Left lobe of liver (tissue), 2 donors: ENCODE data around the gene LMX1A. TPM values are rescaled to one million over a fixed set of nuclear protein-coding genes. Genes with fewer than 3 reads are reported as not detected.
A peak's percentile ranks its signal among the peaks of the same experiment; 100 is the strongest.

Source experiments
- ATAC-seq: fragments of 200-7000 bp; cut with Tn5 transposase; one replicate; pipeline ENCODE4 v1.9.1; 2020; ENCODE audit warnings: mild to moderate bottlenecking, moderate library complexity
- DNase-seq: peaks from one replicate; pipeline ENCODE4 v3.0.0-alpha.2; 2020; ENCODE audit warnings: low spot score
- total RNA-seq: library from RNA; stranded (reverse); gene quantifications from one replicate; pipeline ENCODE4 v1.2.1, GENCODE V29; 2021
- donor health status: DM: no; HTN: no; CAD: no; lungs with moderate emphysema.
- donor health status: DM: no; HTN: yes; CAD: no.

Gene LMX1A
- total RNA-seq, 1 donor from 2014 or later = not detected

GRCh38 chr1:165369255-165369848 lies 12.8 kb upstream of the LMX1A start:
- peak; percentile 86 for ATAC-seq

GRCh38 chr1:165367375-165367993 lies 11.0 kb upstream of the LMX1A start:
- peak; percentile 87 for DNase-seq
- peak; percentile 93 for ATAC-seq

More at GRCh38 chr1:165369255-165369848, 12.8 kb upstream of the LMX1A start:
- peak; percentile 57 for DNase-seq

GRCh38 chr1:165365341-165365740 lies 8.8 kb upstream of the LMX1A start:
- ATAC-seq (no peak), DNase-seq (no peak)

DNA sequence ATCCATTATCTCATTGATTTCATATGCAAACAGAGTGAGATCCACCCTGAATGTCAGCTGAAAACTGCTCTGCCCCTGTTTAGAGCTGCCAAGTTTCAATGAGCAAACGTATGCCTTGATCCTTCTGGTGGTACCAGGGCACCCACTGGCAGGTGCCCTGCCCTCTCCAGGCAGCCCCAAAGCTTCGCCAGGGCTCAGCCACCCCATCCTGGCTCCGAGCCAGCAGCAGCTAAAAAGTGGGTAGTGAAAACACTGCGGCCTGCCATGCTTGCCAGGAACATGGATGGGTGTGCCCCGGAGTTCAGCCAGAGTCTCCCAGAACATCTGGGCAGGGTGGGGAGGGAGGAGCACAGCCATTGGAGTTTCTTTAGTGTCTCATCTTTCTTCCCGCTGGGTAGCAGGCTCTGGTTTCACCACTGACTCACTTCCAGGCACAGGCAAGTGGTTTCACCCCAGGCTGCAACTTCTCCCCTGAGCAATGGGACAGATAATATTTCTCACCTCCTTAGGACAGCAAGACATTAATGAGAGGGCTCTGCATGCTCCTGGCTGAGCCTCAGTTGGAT lies 8.1 kb upstream of the LMX1A start:
- DNase-seq = no peak

GRCh38 chr1:165356876-165357275 lies 361 bp upstream of the LMX1A start:
- no peak for DNase-seq

More for the DNA sequence above, 8.1 kb upstream of the LMX1A start:
- ATAC-seq = peak; percentile 46

GRCh38 chr1:165355139-165355976 lies 1.2 kb downstream of the LMX1A start:
- DNase-seq (no peak), ATAC-seq (no peak)

More at GRCh38 chr1:165356876-165357275, 361 bp upstream of the LMX1A start:
- ATAC-seq = no peak

- no peak for DNase-seq
- ATAC-seq = no peak
Observed at GRCh38 chr1:165354739-165355138, 1.8 kb downstream of the LMX1A start.

DNA sequence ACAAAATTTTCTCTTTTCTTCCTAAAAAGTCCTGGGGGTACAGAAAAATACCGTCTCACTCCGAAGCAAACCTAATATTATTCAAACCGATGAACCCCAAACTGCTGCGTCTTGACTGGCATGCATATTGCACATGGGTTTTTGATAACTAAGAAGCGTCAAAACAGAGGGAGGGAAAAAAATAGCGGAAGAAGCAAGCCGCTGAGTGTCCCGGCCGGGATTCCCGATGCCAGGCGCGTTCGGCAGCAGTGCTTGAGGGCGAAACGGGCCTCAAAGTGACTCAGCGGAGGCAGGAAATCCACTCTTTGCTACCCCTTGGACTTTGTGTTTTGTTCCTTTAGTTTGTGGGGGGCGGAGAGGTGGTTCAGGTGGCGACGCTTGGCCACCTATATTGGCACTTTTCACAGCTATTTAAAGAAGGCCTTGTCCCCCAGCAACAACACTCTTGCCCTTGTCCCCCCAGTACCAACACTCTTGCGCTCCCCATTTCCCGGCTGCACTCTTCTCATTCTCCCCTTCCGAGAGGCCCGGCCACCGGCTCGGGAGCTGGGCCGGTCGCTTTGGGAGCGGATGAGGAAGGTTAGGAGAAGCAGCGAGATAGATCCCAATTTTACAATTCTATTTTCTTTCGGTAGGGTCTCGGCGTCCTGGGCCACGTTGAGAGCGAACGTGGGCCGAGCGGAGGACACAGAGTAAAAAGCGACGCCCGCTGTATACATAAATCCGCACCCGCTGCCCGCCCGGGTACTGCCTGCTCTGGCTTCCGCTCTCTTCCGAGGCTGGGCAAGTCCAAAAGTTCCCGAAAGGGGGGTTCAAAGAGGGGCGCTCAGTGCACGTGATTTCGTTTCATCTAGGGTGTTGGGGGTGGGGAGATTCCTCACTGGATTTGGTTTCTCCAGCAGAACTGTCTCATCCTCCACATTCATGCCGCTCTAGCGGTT lies 2.5 kb downstream of the LMX1A start:
- DNase-seq = no peak

DNA sequence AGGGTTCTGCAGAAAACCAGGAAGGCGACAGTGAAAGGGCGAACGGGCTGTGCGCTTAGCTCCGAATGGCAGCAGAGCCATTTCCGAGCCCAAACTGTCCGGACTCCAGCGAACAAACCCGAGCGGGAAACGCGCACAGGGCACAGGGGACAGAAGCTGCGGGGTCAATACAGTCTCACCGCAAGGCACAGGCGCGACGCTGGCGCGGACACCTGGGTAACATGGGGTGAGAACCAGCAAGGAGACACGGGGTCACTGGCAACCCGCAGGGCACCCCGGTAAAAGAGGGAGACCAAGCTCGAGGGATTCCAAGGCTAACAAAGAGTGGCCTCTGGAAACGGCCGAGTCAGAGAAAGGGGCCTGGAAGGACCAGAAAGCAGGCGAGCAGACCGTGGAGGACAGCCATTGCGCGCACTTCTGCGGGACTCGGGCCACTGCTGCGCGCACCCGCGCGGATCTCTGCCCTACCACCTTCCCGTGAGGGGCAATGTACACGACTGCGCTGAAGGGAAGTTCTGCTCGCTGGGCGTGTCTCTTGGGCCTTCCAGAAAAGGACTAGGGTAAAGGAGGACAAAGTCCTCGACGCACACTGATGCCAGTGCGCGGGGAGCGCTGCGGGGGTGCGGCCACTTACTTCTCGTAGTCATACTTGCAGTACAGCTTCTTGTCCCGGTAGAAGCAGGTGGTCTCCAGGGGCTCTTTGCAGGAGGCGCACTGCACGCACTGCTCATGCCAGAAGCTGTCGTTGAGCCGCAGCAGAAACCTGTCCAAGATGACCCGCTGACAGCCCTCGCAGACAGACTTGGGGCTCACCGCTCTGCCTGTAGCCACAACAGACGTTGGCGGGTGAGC lies 3.8 kb downstream of the LMX1A start:
- peak; percentile 32 for ATAC-seq
- DNase-seq = no peak

More for the DNA sequence above, 2.5 kb downstream of the LMX1A start:
- ATAC-seq = no peak

DNA sequence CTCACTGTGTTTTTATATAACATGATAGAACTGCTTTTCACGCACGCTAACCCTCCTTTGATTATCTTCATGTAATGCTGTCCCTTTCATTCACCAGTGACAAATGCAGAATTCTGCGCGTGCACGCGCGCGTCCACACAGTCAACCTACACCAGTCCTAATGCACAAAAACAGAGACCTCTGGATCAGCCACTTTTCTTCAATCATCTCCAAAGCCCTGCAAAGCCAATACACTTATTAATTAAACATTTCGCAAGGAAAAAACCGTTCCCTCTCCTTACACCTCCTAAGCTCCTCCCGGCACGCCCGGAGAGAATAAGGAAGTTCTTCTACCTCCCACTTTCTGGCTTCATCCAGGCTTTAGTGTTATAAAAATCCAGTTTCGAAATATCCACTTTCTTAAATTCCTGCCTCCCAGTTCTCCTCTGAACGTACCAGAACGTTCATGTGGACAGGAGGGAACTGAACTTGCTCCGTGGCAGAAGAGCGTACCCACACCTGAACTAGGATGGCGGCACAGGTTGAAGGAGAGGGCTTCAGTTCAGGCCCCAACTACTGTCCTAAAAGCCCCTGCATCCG lies 4.6 kb downstream of the LMX1A start:
- DNase-seq (no peak), ATAC-seq (no peak)

DNA sequence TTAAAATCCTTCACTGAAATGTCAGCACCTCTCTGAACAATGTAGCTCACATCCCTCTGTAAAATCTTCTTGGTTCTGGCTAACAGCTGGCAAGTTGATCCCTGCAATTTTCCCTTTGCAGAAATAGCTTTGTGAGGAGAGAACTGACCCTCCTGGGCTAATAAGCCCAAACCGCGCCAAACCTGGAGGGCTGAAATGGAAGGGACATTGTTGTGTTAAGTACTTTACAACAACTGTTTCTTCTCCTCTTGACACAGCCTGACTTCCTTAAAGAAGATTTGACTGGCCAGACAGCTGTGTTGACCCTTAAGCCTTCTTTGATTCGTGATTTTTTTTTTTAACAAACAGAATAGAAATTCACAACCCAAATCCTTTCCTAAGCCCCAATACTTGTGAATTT lies 5.7 kb downstream of the LMX1A start:
- no peak for DNase-seq
- ATAC-seq = no peak

DNA sequence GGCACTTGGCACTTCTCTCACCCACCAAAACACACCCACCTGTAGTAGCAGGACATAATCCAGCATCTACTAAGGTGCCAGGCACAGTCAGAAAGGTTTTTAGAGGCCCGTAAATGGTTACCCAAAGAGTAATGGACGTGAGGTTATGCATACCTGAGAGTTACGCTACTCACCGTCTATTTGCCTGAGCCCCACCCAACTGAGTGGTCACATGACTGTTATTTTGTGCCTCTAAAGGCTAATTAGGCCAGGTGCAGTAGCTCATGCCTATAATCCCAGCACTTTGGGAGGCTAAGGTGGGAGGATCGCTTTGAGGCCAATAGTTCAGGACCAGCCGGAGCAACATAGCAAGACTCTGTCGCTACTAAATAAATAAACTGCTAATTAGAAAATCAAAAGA lies 11.0 kb downstream of the LMX1A start:
- DNase-seq (no peak), ATAC-seq (no peak)

GRCh38 chr1:165344736-165345135 lies 11.8 kb downstream of the LMX1A start:
- ATAC-seq (no peak), DNase-seq (no peak)

DNA sequence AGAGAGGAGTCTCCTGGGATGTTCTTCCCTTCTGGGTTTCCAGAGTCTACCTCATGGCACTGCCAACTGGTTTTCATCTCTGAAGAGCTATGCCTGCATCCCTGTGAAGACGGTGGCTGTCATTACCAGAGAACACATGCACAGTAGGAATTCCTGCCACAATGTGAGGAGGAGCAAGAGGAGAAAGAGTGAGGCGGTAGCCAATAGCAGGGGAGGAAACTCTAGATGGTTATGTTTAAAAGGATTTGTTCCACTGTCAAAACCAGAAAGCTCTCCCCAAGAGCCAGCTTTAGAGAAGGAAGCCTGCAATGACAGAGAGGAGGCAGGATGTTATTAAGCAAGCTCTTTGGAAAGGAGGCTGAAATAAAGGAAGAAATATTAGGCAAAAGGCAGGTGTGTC lies 12.3 kb downstream of the LMX1A start:
- ATAC-seq (no peak), DNase-seq (no peak)

DNA sequence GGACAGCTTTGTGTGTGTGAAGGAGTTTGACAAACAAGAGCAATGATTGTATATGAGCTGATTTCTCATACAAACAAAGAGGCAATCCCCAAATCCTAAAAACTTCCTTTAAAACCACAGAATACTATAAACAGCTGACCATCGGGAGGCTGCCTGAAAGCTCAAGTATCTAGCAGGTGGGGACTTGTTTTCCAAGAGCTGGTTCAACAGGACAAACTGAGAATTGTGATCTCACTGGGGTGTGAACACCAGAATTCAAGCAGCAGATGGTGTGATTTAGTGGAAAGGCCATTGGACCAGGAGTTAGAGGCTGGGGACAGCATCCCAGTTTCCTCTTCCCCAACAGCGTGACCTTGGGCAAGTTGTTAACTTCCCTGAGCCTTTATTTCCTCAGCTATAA lies 13.9 kb downstream of the LMX1A start:
- DNase-seq = no peak
- ATAC-seq = no peak

GRCh38 chr1:165342168-165342567 lies 14.3 kb downstream of the LMX1A start:
- no peak for ATAC-seq
- no peak for DNase-seq

- DNase-seq = no peak
- no peak for ATAC-seq
Observed at GRCh38 chr1:165339164-165339563, 17.4 kb downstream of the LMX1A start.

DNA sequence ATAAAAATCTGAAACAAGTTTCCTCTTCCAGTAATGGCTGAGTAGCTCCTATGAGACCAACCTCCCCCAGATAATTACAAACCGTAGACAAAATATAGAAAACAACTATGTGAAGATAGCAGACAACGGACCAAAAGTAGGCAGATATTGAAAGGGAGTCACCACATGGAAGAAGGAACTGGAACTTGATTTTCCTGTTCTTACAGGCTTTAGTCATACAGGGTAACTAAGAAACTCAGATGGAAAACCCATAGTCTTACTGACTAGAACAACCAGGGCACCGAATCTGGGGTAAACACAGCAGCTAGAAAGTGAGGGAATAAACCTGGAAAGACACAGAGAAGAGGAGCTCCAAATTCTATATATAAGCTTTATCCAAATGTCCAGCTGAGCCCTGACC lies 26.0 kb downstream of the LMX1A start:
- ATAC-seq (no peak), DNase-seq (no peak)

- DNase-seq = no peak
- no peak for ATAC-seq
Observed at GRCh38 chr1:165329104-165329503, 27.4 kb downstream of the LMX1A start.
